ENCODE measurements around the gene RRP8. TPM values are rescaled to one million over a fixed set of nuclear protein-coding genes. Genes with fewer than 3 reads are reported as not detected.

Gene RRP8
- total RNA-seq, 1 donor from 2014 or later: 29.4 TPM

GRCh38 chr11:6629892-6630631, 26.6 kb upstream of the RRP8 start:
- Mint-ChIP-seq H3K9me3 (no peaks in the 10 kb centered on the region), H3K4me1 (ENCODE audit: low read depth) (peaks cover 13% of the 10 kb centered on the region), H3K4me3 (ENCODE audit: low read depth) (no peak overlapping the region), H3K36me3 (ENCODE audit: low read depth) (no peaks in the 10 kb centered on the region), H3K27ac (no peak overlapping the region), H3K27me3 (ENCODE audit: low read depth) (no peaks in the 10 kb centered on the region)
- intact Hi-C loops (cut with micrococcal nuclease): no loop called here
- DNase-seq (ENCODE audit: low spot score): no peak

GRCh38 chr11:6629573-6629891, 26.1 kb upstream of the RRP8 start:
- H3K4me1 Mint-ChIP-seq (ENCODE audit: low read depth): peaks cover 13% of the 10 kb centered on the region
- no peaks in the 10 kb centered on the region for H3K9me3 Mint-ChIP-seq
- H3K27me3 Mint-ChIP-seq (ENCODE audit: low read depth): no peaks in the 10 kb centered on the region
- H3K4me3 Mint-ChIP-seq (ENCODE audit: low read depth): no peak overlapping the region
- H3K36me3 Mint-ChIP-seq (ENCODE audit: low read depth): no peaks in the 10 kb centered on the region
- intact Hi-C loops (cut with micrococcal nuclease): no loop called here
- DNase-seq (ENCODE audit: low spot score): no peak
- H3K27ac Mint-ChIP-seq: no peak overlapping the region

GRCh38 chr11:6628526-6628925, 25.1 kb upstream of the RRP8 start:
- H3K4me3 Mint-ChIP-seq (ENCODE audit: low read depth): no peak overlapping the region

GRCh38 chr11:6627762-6628241, 24.4 kb upstream of the RRP8 start:
- Mint-ChIP-seq H3K36me3 (ENCODE audit: low read depth) (no peaks in the 10 kb centered on the region), H3K4me1 (ENCODE audit: low read depth) (peaks cover 13% of the 10 kb centered on the region), H3K27me3 (ENCODE audit: low read depth) (no peaks in the 10 kb centered on the region), H3K27ac (no peak overlapping the region), H3K9me3 (no peaks in the 10 kb centered on the region), H3K4me3 (ENCODE audit: low read depth) (peak overlapping the region; percentile 54)
- DNase-seq (ENCODE audit: low spot score): no peak
- intact Hi-C loops (cut with micrococcal nuclease): no loop called here

More at GRCh38 chr11:6628526-6628925, 25.1 kb upstream of the RRP8 start:
- intact Hi-C loops (cut with micrococcal nuclease): no loop called here
- H3K36me3 Mint-ChIP-seq (ENCODE audit: low read depth): no peaks in the 10 kb centered on the region
- H3K4me1 Mint-ChIP-seq (ENCODE audit: low read depth): peaks cover 13% of the 10 kb centered on the region
- no peak overlapping the region for H3K27ac Mint-ChIP-seq
- DNase-seq (ENCODE audit: low spot score): no peak
- H3K27me3 Mint-ChIP-seq (ENCODE audit: low read depth): no peaks in the 10 kb centered on the region
- no peaks in the 10 kb centered on the region for H3K9me3 Mint-ChIP-seq

GRCh38 chr11:6626971-6627761, 23.8 kb upstream of the RRP8 start:
- intact Hi-C loops (cut with micrococcal nuclease): no loop called here
- no peaks in the 10 kb centered on the region for H3K36me3 Mint-ChIP-seq (ENCODE audit: low read depth)
- no peaks in the 10 kb centered on the region for H3K9me3 Mint-ChIP-seq
- peak overlapping the region; percentile 54 for H3K4me3 Mint-ChIP-seq (ENCODE audit: low read depth)
- peaks cover 13% of the 10 kb centered on the region for H3K4me1 Mint-ChIP-seq (ENCODE audit: low read depth)
- H3K27ac Mint-ChIP-seq: no peak overlapping the region
- H3K27me3 Mint-ChIP-seq (ENCODE audit: low read depth): no peaks in the 10 kb centered on the region
- DNase-seq (ENCODE audit: low spot score): no peak

GRCh38 chr11:6625832-6626420, 22.5 kb upstream of the RRP8 start:
- H3K36me3 Mint-ChIP-seq (ENCODE audit: low read depth): no peaks in the 10 kb centered on the region
- DNase-seq (ENCODE audit: low spot score): no peak
- H3K27me3 Mint-ChIP-seq (ENCODE audit: low read depth): no peaks in the 10 kb centered on the region
- peaks cover 13% of the 10 kb centered on the region for H3K4me1 Mint-ChIP-seq (ENCODE audit: low read depth)
- no peak overlapping the region for H3K27ac Mint-ChIP-seq
- no peaks in the 10 kb centered on the region for H3K9me3 Mint-ChIP-seq
- intact Hi-C loops (cut with micrococcal nuclease): no loop called here
- no peak overlapping the region for H3K4me3 Mint-ChIP-seq (ENCODE audit: low read depth)

GRCh38 chr11:6625156-6625831, 21.9 kb upstream of the RRP8 start:
- no peak for DNase-seq (ENCODE audit: low spot score)
- no peaks in the 10 kb centered on the region for H3K9me3 Mint-ChIP-seq
- peaks cover 13% of the 10 kb centered on the region for H3K4me1 Mint-ChIP-seq (ENCODE audit: low read depth)
- H3K36me3 Mint-ChIP-seq (ENCODE audit: low read depth): no peaks in the 10 kb centered on the region
- no peak overlapping the region for H3K27ac Mint-ChIP-seq
- H3K4me3 Mint-ChIP-seq (ENCODE audit: low read depth): no peak overlapping the region
- intact Hi-C loops (cut with micrococcal nuclease): no loop called here
- no peaks in the 10 kb centered on the region for H3K27me3 Mint-ChIP-seq (ENCODE audit: low read depth)

GRCh38 chr11:6623391-6624363, 20.3 kb upstream of the RRP8 start:
- Mint-ChIP-seq H3K27ac (no peak overlapping the region), H3K36me3 (ENCODE audit: low read depth) (no peaks in the 10 kb centered on the region), H3K4me3 (ENCODE audit: low read depth) (no peak overlapping the region), H3K4me1 (ENCODE audit: low read depth) (peaks cover 13% of the 10 kb centered on the region), H3K9me3 (no peaks in the 10 kb centered on the region), H3K27me3 (ENCODE audit: low read depth) (no peaks in the 10 kb centered on the region)
- intact Hi-C loops (cut with micrococcal nuclease): no loop called here
- no peak for DNase-seq (ENCODE audit: low spot score)

- Mint-ChIP-seq H3K36me3 (ENCODE audit: low read depth) (no peaks in the 10 kb centered on the region), H3K27me3 (ENCODE audit: low read depth) (no peaks in the 10 kb centered on the region), H3K4me3 (ENCODE audit: low read depth) (no peak overlapping the region), H3K4me1 (ENCODE audit: low read depth) (peaks cover 7% of the 10 kb centered on the region), H3K9me3 (no peaks in the 10 kb centered on the region), H3K27ac (no peak overlapping the region)
- DNase-seq (ENCODE audit: low spot score): no peak
- intact Hi-C loops (cut with micrococcal nuclease): no loop called here
Measured at GRCh38 chr11:6622261-6623171, 19.1 kb upstream of the RRP8 start.

GRCh38 chr11:6621711-6622211, 18.3 kb upstream of the RRP8 start:
- no peak overlapping the region for H3K4me3 Mint-ChIP-seq (ENCODE audit: low read depth)
- H3K4me1 Mint-ChIP-seq (ENCODE audit: low read depth): peaks cover 6% of the 10 kb centered on the region
- intact Hi-C loops (cut with micrococcal nuclease): no loop called here
- no peak overlapping the region for H3K27ac Mint-ChIP-seq
- H3K27me3 Mint-ChIP-seq (ENCODE audit: low read depth): no peaks in the 10 kb centered on the region
- no peak for DNase-seq (ENCODE audit: low spot score)
- no peaks in the 10 kb centered on the region for H3K36me3 Mint-ChIP-seq (ENCODE audit: low read depth)
- no peaks in the 10 kb centered on the region for H3K9me3 Mint-ChIP-seq

GRCh38 chr11:6620636-6621035, 17.2 kb upstream of the RRP8 start:
- H3K4me3 Mint-ChIP-seq (ENCODE audit: low read depth): no peak overlapping the region
- H3K36me3 Mint-ChIP-seq (ENCODE audit: low read depth): peaks cover 8% of the 10 kb centered on the region
- H3K27ac Mint-ChIP-seq: no peak overlapping the region
- H3K9me3 Mint-ChIP-seq: no peaks in the 10 kb centered on the region
- no peak for DNase-seq (ENCODE audit: low spot score)
- H3K4me1 Mint-ChIP-seq (ENCODE audit: low read depth): peaks cover 6% of the 10 kb centered on the region
- intact Hi-C loops (cut with micrococcal nuclease): no loop called here
- no peaks in the 10 kb centered on the region for H3K27me3 Mint-ChIP-seq (ENCODE audit: low read depth)
